Dedifferentiated amniotic fluid mesenchymal stem cell (primary cell): ENCODE measurements around the gene TAX1BP1.

Experiments
- DNase-seq: peaks from one replicate; pipeline ENCODE4 v3.0.0-alpha.2; 2016; ENCODE audit errors: extremely low spot score

TAX1BP1 gene

DNA sequence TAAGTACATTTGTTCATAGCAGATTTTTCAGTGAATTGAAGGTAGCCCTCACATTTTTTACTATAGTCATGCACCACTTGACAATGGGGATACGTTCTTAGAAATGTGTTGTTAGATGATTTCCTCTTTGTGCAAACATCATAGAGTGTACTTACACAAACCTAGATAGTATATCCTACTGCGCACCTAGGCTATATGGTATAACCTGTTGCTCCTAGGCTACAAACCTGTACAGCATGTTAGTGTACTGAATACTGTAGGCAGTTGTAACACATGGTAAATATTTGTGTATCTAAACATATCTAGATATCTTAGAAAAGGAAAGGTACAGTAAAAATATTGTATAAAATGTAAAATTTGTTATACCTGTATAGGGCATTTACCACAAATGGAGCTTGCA lies 41.2 kb downstream of the TAX1BP1 start:
- DNase-seq = no peak

DNA sequence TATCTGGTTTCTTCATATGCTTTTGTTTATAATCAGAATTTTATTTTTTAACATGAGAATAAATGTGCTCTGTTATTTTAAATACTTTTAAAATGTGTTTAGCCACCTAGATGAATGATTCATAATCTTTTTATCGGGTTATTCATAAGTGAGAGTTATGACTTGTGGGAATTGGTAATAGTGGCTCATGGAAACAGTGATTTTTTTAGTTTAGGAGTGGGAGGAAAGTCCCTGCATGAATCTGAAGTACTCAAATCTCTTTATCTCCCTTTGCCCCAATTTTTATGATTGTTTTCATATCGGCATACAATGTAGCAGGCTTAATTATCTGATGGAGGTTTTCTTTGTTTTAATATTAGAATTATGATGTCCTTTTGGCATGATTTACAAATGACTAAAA lies 42.9 kb downstream of the TAX1BP1 start:
- DNase-seq = no peak

DNA sequence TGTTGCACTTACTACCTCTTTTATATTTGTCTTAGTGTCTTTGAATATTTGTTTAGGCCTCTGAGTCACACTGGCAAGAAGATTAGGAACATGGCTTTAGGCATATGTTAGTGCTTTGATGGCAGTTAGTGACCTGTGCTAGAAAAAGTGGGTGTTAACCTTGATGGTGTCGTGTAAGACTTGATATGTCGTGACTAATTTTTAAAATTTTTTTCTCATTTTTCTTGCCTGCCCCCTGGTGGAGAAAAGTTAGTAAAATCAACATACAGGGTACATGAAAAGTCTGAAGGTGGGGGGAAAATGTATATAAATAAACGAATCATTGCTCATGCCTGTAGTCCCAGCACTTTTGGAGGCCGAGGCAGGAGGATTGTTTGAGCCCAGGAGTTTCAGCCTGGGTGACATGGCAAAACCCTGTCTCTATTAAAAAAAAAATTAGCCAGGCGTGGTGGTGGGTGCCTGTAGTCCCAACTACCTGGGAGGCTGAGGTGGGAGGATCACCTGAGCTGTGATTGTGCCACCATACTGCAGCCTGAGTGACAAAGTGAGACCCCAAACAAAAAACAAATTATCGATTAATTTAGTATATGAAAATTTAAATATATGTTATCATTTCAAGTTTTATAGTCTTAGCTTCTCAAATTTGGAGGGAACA lies 44.6 kb downstream of the TAX1BP1 start:
- peak; percentile 61 for DNase-seq

DNA sequence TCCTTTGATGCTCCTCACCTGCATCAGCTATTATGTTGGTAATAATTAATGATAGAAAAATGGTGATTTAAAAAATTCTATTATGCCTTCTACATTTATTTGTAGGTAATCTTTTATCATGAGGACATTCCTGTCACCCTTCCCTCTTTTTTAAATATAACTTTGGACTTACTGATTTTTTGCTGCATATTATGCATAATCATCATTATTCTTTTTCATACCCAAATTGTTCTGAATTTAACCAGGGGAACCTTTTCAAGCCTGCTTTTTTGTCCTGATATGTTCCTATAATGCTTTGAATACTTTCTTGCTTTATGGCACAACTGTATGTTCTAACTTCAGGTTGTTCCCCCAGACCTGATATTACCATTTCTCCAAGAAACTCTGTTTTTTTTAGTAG lies 48.5 kb downstream of the TAX1BP1 start:
- DNase-seq = no peak

DNA sequence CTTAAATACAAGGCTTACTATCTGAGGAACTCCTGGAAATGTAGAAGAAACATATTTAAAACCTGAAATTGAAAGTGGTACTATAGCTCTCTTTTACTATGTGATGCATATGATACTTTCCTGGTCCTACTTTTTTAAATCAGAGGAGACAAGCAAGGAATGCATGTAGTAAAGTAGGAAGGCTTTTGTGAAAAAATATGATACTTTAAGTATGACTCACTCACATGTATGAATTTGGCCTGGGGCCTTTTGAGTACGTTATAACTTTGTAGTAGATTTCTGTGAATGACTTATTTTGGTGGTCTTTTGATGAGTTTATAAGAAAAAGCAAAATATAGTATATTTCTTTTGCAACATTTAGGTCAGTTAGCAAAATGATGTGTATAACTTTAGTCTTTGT lies 53.8 kb downstream of the TAX1BP1 start:
- DNase-seq = peak; percentile 63

DNA sequence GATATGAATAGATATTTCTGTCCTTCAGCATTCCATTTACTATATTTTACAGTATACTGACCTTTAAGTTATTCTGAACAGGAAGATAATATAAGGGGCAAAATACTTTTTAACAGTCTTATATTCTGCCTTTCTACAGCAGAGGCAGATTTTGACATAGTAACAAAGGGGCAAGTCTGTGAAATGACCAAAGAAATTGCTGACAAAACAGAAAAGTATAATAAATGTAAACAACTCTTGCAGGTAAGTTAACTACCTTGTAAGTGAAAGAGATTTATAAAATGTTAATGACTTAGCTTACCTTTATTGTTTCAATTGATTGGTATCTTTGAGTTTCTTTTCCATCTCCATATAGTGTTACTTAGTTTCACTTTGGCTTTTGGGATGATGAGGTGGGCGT lies 56.0 kb downstream of the TAX1BP1 start:
- DNase-seq = no peak

DNA sequence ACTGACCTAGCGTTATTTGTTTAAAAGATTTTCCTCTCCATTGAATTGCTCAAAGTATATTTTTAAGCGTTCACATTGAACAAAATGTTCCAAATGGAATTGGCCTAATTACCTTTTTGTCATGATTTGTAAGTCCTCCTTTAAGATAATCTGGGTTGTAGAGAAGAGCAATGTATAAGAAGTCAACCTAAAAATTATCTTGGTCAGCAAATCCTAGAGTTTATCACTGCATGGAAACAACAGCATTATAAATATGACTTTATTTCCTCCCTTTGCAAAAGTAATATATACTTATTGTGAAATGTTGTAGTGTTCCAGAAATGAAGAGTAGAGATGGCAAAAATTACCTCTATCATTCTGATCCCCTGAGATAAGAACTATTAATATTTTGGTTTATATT lies 59.2 kb downstream of the TAX1BP1 start:
- DNase-seq = no peak

DNA sequence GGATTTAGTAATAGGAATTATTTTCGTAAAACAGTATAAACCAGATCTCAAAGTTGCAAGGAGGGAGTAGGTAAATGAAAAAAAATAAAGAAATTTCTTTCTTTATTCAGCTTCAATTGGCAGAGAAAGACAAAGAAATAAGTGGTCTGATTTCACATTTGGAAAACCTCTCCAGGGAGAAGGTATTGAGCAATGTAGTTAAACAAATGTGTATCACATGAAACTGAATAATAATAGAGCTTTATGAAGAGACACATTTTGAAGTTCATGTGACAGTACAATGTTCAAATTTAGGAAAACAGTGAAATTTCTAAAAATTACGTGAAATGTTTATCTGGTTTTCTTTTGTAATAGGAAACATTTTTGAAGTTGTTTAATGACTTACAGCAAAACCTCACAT lies 63.0 kb downstream of the TAX1BP1 start:
- peak; percentile 45 for DNase-seq

DNA sequence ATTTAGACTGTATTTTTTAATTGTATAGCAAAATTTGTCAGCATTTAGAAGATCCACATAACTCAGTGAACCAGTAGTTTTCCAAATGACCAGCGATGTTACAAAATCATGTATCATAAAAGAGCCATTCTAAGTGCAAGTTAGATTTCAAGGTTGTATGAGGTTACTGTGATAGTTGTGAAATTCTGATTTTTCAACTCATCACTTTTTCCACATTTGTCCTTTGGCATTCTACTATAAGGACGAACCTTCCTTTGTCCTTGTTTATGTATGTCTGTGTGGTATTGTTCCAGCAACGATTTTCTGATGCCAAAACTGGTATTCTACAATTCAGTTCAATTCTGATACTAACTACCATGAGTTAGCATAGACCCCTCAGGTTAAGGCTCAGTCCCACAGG lies 64.2 kb downstream of the TAX1BP1 start:
- DNase-seq = no peak

DNA sequence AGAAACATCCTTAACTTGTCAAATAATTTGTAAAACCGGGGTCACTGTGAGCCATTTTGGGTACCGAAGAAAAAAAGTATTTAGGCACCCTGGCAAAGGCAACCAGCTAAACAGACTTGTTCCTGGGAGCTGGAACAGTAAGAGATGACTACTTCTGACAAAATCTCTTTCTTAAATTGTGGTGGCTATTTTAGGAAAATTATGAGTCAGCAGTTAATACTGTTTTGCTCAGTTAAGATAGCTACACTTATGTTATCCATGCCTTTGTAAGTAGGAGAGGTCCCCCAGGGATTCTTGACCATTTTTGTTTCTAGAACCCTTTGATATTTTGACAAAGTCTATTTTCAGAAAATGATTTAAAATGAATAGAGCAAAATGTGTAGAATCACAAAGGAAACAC lies 68.7 kb downstream of the TAX1BP1 start:
- DNase-seq = peak; percentile 73

DNA sequence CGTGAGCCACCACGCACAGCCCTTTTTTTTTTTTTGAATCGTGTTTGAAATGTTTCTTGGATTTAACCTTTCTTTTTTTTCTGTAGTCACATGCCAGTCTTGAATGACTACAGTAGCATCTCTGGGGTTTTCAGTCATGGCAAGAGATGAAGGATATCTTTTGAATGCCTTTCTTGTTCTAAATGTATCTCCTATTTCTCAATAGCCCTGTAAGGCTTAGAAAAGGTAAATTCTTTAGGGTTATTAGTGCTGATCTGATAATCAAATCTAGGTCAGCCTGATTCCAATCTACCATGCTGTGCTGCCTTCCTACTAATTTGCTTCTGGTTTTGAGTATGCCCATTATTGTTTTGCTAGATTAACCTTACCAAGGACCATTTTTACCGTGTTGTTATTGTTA lies 70.2 kb downstream of the TAX1BP1 start:
- no peak for DNase-seq

DNA sequence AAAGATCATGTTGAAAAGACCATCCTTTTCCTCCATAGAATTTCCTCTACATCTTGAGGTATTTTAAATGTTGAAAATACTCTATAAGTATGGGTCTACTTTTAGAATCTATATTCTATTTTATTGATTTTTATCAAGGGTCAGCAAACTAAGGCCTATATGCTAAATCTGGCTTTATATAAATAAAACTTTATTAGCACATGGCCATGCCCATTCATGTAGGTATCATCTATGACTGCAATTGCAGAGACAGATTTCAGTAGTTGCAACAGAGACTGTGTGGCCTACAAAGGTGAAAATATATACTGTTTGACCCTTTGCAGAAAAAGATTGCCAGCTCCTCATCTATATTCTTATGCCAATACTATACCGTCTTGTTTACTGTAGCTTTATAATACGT lies 72.7 kb downstream of the TAX1BP1 start:
- no peak for DNase-seq

DNA sequence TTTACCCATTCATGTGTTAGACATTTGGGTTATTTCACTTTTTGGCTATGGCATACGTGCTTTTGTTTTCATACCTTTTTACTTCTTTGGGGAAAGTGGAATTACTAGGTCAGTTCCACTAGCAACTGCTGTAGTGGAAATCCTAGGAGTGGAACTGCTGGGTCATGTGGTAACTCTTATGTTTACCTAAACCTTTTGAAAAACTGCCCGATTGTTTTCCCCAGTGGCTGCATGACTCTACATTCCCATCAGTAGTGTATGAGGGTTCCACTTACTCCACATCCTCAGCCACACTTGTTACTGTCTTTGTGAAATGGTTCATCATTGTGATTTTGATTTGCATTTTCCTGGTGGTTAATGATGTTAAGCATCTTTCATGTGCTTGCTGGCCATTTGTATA lies 82.3 kb downstream of the TAX1BP1 start:
- DNase-seq = no peak

DNA sequence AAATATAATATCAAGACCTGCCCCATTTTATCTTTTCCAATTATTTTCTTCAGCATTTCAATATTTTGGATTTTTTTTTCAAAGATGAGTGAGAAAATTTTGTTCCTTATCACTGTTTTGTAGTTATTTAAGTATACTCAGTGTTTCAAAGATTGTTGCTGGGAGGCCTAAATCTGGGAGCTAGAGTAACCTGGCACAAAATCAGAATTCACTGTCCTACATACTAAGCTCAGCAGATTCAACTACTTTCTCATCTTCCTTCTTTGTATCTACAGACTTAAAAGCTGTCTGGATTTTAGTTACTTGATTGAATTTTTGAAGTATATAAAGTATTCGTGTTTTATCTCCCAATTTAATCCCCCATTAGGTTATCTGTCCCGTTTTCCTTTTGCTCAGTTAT lies 85.9 kb downstream of the TAX1BP1 start:
- DNase-seq = no peak

DNA sequence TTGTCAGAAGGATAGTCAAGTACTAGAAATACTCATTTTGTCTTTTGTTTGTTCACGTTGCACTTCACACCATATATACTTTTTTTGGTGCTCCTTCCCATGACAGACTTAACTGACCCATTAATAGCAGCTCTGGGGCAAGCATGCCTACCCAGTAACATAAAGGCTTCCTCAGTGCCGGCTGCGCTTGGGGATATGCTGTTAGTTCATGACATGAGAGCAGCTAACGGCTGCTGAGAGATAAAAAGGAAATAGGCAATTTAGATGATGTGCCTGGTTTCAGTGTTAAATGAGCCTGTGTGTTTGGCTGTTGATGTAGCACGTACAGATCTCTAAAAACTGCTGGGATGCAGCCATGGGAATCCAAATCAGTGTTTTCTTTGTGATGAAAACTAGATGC lies 86.4 kb downstream of the TAX1BP1 start:
- no peak for DNase-seq

DNA sequence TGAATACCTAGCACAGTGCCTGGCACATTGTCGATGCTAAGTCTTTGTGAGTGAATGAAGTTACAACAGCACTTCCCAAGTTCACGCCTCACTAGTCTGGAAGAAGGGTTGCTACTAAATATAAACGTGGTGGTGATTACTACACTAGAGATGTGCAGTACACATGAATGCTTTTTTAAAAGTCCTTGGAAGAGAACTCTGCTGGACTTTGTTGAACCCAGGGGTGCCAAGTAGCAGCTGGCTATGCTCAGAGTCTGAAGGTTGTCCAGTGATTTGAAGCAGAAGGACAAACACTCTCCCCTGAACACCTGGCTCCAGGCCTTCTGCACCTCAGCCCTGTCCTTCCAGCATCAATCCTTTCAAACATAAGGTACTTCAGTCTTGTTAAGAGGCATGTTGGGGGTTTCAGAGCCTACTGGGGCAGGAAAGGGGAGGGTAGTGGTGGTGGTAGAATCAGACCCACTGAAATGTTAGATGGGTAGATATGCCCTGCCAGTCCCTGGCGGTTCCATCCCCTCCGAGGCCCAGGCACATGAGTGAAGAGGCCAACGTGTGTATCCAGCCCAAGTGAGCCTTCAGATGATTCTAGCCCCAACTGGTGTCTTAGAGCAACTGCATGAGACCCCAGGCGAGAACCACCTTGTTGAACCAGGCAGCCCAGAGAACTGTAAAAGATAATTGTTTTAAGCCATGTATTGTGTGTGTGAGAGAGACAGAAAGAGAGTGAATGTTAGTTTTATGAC lies 94.4 kb downstream of the TAX1BP1 start:
- no peak for DNase-seq

DNA sequence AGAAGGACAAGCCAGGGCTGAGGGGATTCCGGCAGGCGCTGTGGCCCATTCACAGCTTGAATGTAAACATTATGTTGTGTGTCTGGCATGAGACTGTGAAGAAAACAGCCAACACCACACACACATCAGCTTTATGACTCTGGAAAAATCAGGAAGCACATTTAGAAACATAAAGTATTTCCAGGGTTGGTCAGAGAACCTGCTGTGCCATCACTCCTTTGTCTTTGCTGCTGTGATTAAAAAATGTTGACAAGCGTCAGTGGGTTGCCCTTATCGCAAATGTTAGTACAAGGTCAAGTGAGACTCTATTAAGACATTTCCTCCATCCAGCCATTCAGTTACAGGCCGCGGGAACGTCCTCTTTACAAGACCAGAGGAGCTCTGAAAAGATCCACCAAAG lies 95.4 kb downstream of the TAX1BP1 start:
- DNase-seq = no peak

DNA sequence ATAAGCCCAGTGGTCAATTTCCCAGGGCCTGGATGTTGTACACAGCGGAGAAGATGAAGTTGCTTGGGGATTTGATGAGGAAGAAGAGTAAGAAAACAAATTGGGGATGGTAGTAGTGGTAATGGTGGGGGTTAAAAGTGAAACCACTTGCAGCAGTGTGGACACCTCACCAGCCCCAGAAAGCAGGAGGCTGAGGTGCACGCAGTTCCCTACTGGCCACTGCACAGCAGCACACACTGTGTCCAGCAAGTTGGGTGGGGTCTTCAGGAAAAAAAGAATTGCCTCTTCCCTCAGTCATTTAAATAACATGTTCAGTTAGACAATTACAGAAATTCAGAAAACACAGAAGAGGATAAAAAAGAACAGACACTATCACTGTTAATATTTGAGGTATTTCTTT lies 96.6 kb downstream of the TAX1BP1 start:
- DNase-seq = no peak

DNA sequence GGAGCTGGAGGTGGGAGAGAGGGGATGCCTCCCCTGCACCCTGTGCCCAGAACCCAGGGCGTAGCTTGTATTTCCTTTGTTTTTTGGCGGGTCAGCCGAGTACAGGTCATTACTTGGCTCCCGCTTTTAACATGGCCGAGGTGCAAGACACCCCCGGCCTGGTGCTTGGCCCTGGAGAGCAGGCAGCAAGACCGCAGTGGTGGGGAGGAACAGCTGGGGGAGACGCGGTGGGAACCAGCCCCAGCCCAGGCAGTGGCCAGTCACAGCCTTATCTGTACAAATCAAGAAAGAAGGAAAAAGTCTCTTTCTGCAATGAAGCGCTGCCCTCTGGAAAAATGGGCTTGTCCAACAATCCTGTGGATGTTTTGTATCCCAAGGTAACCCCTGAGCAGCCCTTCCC lies 99.1 kb downstream of the TAX1BP1 start:
- DNase-seq = no peak

DNA sequence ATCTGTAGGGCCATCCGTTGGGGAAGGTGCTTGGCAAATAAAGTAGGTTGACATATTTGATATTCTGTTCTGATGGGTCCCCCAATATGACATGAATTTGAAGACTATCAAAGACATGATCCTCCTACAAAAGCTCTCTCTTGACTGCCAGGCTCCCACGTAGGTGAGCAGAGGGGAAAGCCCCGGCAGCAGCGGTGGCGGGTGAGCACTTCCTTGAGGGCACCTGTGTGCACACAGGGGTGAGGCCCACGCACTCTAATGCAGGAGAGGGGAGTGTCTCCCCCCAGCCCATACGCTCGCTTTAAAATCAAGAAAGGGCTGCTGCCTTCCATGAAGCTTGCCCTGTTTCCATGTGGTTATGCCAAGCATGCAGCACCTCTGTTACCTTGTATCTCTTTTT lies 100.4 kb downstream of the TAX1BP1 start:
- no peak for DNase-seq

DNA sequence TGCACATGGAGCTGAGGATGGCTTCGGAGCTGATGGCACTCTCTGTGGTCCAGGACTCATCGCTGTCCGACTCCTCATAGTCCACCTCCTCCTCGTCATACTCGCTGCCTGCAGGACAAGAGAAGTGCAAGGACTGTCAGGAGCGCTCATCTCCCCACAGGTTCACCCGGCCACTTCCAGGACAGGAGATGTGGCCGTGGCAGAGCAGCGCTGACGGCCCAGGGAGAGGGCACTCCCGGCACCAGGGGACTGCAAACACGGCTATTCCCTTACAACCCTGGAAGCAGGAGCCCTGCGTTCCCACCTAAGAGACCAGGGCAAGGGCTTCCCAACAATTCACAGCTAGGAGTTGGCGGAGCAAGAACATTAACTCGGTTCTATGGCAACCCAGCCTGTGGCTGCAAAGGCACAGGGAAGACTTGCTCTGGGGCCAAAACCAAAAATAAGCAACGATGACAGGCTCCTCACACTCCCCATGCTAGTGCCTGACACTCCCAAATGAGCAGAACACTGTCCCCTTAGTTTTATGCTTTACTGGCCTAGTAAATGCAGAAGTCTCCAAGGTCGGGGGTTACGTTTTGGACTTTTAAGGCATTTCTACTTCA lies 100.9 kb downstream of the TAX1BP1 start:
- no peak for DNase-seq

DNA sequence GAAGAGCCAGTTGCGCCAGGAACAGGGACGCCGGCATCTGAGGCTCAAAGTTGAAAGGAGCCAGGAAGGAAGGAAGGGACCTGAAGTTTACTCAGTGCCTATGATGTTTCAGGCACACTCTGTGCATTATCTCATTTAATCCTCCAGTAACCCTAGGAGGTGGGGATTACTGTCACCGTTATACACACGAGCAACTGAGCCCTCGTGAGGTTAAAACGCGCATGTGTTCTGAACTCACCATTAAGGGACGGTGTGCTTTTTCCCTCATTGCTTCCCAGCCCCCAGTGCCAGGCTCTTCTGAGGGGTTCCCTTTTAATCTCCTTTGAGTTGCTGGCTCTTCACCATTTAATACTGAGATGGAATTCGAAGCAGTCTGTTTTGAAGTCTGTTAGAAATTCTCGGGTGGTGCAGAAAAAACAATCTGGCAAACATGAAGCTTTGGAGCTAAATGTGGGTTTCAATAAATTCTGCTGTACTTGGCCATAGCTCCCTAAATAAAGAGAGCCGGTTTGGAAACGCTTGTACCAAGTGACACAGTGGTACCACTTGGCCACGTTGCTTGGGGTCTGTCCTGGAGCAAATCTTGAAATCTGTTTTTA lies 102.2 kb downstream of the TAX1BP1 start:
- DNase-seq = no peak

DNA sequence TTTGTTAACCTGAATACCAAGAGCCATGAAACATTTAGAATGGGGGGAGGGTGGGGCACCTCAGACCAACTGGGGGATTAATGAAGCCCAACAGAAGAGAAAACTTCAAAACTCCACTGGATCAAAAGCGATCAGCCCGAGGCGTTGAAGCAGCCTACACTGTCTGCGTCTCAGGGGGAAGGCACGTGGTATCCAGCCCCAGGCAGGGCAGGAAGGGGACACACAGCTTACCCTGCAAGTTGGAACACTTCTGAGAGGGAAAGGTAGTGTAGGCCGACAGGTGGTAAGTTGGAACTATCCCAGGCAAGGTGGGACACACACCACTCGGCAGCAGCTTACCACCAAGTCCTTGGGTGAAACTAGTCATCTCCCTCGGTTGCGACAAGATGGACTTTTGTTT lies 102.9 kb downstream of the TAX1BP1 start:
- DNase-seq = no peak
